Liver (tissue), 3 donors: Measurements from ENCODE around the gene RYR3.

Experiments
- CTCF ChIP-seq: fragments of 150-350 bp; IDR thresholded peaks from 2 replicates; pipeline ENCODE4 v1.5.1; 2017; ENCODE audit warnings: improper control_type of control experiment, low read depth, low read length; ENCODE audit not compliant: missing input control
- EGR1 ChIP-seq, 2 donors: IDR thresholded peaks; 2 replicates each; pipeline ENCODE4 v1.6.1; 2016 to 2018; ENCODE audit warnings: antibody characterized with exemption in 2 of 2, low read depth in 2 of 2
- FOXA1 ChIP-seq: IDR thresholded peaks from 2 replicates; pipeline ENCODE4 v1.6.1; 2016; ENCODE audit warnings: antibody characterized with exemption
- FOXA2 ChIP-seq: IDR thresholded peaks from 2 replicates; pipeline ENCODE4 v1.6.1; 2016; ENCODE audit warnings: antibody characterized with exemption
- GABPA ChIP-seq, 2 donors: IDR thresholded peaks in 1 of 2; conservative IDR thresholded peaks in 1 of 2; 2 replicates each; pipeline ENCODE4 v1.6.1; 2016; ENCODE audit warnings: antibody characterized with exemption in 2 of 2, mild to moderate bottlenecking in 1 of 2, moderate library complexity in 1 of 2
- JUND ChIP-seq, 2 donors: IDR thresholded peaks; 2 replicates each; pipeline ENCODE4 v1.6.1; 2016; ENCODE audit warnings: antibody characterized with exemption in 2 of 2
- MAX ChIP-seq: IDR thresholded peaks from 2 replicates; pipeline ENCODE4 v1.6.1; 2016; ENCODE audit warnings: antibody characterized with exemption
- RAD21 ChIP-seq, 2 donors: IDR thresholded peaks; 2 replicates each; pipeline ENCODE4 v1.6.1; 2016; ENCODE audit warnings: antibody characterized with exemption in 2 of 2, mild to moderate bottlenecking in 2 of 2
- RXRA ChIP-seq, 2 donors: IDR thresholded peaks; 2 replicates each; pipeline ENCODE4 v1.6.1; 2017 to 2018; ENCODE audit warnings: antibody characterized with exemption in 2 of 2, mild to moderate bottlenecking in 1 of 2
- TAF1 ChIP-seq: conservative IDR thresholded peaks from 2 replicates; pipeline ENCODE4 v1.6.1; 2016; ENCODE audit warnings: antibody characterized with exemption, mild to moderate bottlenecking
- YY1 ChIP-seq: IDR thresholded peaks from 2 replicates; pipeline ENCODE4 v1.6.1; 2016; ENCODE audit warnings: antibody characterized with exemption, mild to moderate bottlenecking
- TF ChIP-seq, protein P1 (sequence below): IDR thresholded peaks from 2 replicates; pipeline ENCODE4 v1.6.1; 2016; ENCODE audit warnings: antibody characterized with exemption
- TF ChIP-seq, protein P2 (sequence below): IDR thresholded peaks from 2 replicates; pipeline ENCODE4 v1.6.1; 2016; ENCODE audit warnings: antibody characterized with exemption, mild to moderate bottlenecking
- donor health status: healthy.
- donor health status: healthy.

- TF ChIP-seq CTCF, result no peak
- no peak for TF ChIP-seq YY1
- no peak for TF ChIP-seq FOXA2
- no peak for TF ChIP-seq RAD21 (IDR thresholded peaks at IDR 0.05)
- TF ChIP-seq, protein P1, sequence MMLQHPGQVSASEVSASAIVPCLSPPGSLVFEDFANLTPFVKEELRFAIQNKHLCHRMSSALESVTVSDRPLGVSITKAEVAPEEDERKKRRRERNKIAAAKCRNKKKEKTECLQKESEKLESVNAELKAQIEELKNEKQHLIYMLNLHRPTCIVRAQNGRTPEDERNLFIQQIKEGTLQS, result no peak
- no peak for TF ChIP-seq TAF1
- no peak for TF ChIP-seq RXRA (IDR thresholded peaks at IDR 0.05)
- no peak for TF ChIP-seq JUND (IDR thresholded peaks at IDR 0.05)
- TF ChIP-seq MAX, result no peak
- no peak for TF ChIP-seq GABPA (IDR thresholded peaks at IDR 0.05 in 1 of 2, conservative IDR thresholded peaks at IDR 0.05 in 1 of 2)
- no peak for TF ChIP-seq EGR1 (IDR thresholded peaks at IDR 0.05; ENCODE audit: low read depth in 2 of 2)
- no peak for TF ChIP-seq FOXA1
- TF ChIP-seq, protein P2, sequence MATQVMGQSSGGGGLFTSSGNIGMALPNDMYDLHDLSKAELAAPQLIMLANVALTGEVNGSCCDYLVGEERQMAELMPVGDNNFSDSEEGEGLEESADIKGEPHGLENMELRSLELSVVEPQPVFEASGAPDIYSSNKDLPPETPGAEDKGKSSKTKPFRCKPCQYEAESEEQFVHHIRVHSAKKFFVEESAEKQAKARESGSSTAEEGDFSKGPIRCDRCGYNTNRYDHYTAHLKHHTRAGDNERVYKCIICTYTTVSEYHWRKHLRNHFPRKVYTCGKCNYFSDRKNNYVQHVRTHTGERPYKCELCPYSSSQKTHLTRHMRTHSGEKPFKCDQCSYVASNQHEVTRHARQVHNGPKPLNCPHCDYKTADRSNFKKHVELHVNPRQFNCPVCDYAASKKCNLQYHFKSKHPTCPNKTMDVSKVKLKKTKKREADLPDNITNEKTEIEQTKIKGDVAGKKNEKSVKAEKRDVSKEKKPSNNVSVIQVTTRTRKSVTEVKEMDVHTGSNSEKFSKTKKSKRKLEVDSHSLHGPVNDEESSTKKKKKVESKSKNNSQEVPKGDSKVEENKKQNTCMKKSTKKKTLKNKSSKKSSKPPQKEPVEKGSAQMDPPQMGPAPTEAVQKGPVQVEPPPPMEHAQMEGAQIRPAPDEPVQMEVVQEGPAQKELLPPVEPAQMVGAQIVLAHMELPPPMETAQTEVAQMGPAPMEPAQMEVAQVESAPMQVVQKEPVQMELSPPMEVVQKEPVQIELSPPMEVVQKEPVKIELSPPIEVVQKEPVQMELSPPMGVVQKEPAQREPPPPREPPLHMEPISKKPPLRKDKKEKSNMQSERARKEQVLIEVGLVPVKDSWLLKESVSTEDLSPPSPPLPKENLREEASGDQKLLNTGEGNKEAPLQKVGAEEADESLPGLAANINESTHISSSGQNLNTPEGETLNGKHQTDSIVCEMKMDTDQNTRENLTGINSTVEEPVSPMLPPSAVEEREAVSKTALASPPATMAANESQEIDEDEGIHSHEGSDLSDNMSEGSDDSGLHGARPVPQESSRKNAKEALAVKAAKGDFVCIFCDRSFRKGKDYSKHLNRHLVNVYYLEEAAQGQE, result no peak
These were observed 130.1 kb downstream of the RYR3 start for GRCh38 chr15:33440900-33441299.
